K562 (cell line): ENCODE results near the gene MED15. TPM values are rescaled to one million over a fixed set of nuclear protein-coding genes. Genes with fewer than 3 reads are reported as not detected.

Experiments
- EWSR1 ChIP-seq: fragments of 450-650 bp; IDR thresholded peaks from 2 replicates; pipeline ENCODE4 v1.6.1; 2018; ENCODE audit warnings: borderline replicate concordance, mild to moderate bottlenecking, low read depth, moderate library complexity; ENCODE audit not compliant: partially characterized antibody
- IFI16 ChIP-seq: fragments of 250-450 bp; sonication (Bioruptor Pico); IDR thresholded peaks from 2 replicates; pipeline ENCODE4 v2.1.2; 2022; ENCODE audit warnings: mild to moderate bottlenecking, inconsistent platforms
- MED1 ChIP-seq: sonication (generic); formaldehyde crosslinking; IDR thresholded peaks from 2 replicates; pipeline ENCODE4 v1.8.1; 2023; ENCODE audit warnings: missing genetic modification reagents, borderline replicate concordance
- NFATC3 ChIP-seq: fragments of 450-650 bp; IDR thresholded peaks from 2 replicates; pipeline ENCODE4 v1.6.1; 2017; ENCODE audit warnings: mild to moderate bottlenecking
- POLR2G ChIP-seq: fragments of 200-400 bp; formaldehyde crosslinking; IDR thresholded peaks from 2 replicates; pipeline ENCODE4 v1.6.1; 2017; ENCODE audit warnings: low read depth, mild to moderate bottlenecking, antibody characterized with exemption, low read length, moderate library complexity
- SMAD3 ChIP-seq: fragments of 450-650 bp; formaldehyde crosslinking; conservative IDR thresholded peaks from 2 replicates; pipeline ENCODE4 v1.4.0; 2020; ENCODE audit warnings: mild to moderate bottlenecking
- SMARCE1 ChIP-seq: fragments of 450-650 bp; IDR thresholded peaks from 2 replicates; pipeline ENCODE4 v1.7.1; 2016; ENCODE audit warnings: mild to moderate bottlenecking
- THRAP3 ChIP-seq: fragments of 450-650 bp; IDR thresholded peaks from 2 replicates; pipeline ENCODE4 v1.6.1; 2016; ENCODE audit warnings: mild to moderate bottlenecking, inconsistent platforms, borderline replicate concordance
- ZBTB1 ChIP-seq: sonication (generic); formaldehyde crosslinking; IDR thresholded peaks from 2 replicates; pipeline ENCODE4 v1.8.1; 2023; ENCODE audit warnings: missing genetic modification reagents, low read depth, mild to moderate bottlenecking, borderline replicate concordance
- ZNF316 ChIP-seq: fragments of 450-650 bp; IDR thresholded peaks from 2 replicates; pipeline ENCODE4 v1.6.1; 2016
- polyA plus RNA-seq, 8 experiments: library from polyadenylated mRNA; depleted of rRNA in 4 of 8; stranded (reverse) in 5 of 8; unstranded in 3 of 8; fragments of >200 nt; fragmentation: Nextera tagmentation in 2 of 8; fragmentation: Illumina TruSeq in 1 of 8; extraction: Ambion mirVana in 2 of 8; extraction: Trizol in 1 of 8; gene quantifications; 2 replicates each; pipeline versions ENCODE4 v1.2.1 to v1.2.3, GENCODE V29; 2011 to 2014; ENCODE audit warnings: inconsistent platforms in 1 of 8, missing spikeins in 1 of 8
- total RNA-seq, 7 experiments: library from RNA; depleted of rRNA in 6 of 7; stranded (reverse); fragments of >200 nt in 6 of 7; fragmentation: Illumina TruSeq in 2 of 7; extraction: Trizol in 2 of 7; gene quantifications; 2 replicates each; pipeline versions ENCODE4 v1.2.1 to v1.2.3, GENCODE V29; 2011 to 2021; ENCODE audit warnings: low replicate concordance in 1 of 7
- TF ChIP-seq, protein P1 (sequence below): IDR thresholded peaks from 3 replicates; pipeline ENCODE4 v1.6.1; 2011; ENCODE audit warnings: borderline replicate concordance, mild to moderate bottlenecking; ENCODE audit not compliant: insufficient read length, insufficient read depth
- TF ChIP-seq, protein P2 (sequence below): fragments of 450-650 bp; formaldehyde crosslinking; IDR thresholded peaks from 2 replicates; pipeline ENCODE4 v1.4.0; 2020; ENCODE audit warnings: mild to moderate bottlenecking, moderate library complexity
- TF ChIP-seq, protein P3 (sequence below): sonication (generic); formaldehyde crosslinking; IDR thresholded peaks from 2 replicates; pipeline ENCODE4 v1.8.1; 2022; ENCODE audit warnings: missing genetic modification reagents

MED15 gene
- total and polyA plus RNA-seq, 9 of the 15 experiments (the other 6 are each of a cell fraction or from before 2014, with no cell fraction given): 4.0 to 271 (median 60.1) TPM

DNA sequence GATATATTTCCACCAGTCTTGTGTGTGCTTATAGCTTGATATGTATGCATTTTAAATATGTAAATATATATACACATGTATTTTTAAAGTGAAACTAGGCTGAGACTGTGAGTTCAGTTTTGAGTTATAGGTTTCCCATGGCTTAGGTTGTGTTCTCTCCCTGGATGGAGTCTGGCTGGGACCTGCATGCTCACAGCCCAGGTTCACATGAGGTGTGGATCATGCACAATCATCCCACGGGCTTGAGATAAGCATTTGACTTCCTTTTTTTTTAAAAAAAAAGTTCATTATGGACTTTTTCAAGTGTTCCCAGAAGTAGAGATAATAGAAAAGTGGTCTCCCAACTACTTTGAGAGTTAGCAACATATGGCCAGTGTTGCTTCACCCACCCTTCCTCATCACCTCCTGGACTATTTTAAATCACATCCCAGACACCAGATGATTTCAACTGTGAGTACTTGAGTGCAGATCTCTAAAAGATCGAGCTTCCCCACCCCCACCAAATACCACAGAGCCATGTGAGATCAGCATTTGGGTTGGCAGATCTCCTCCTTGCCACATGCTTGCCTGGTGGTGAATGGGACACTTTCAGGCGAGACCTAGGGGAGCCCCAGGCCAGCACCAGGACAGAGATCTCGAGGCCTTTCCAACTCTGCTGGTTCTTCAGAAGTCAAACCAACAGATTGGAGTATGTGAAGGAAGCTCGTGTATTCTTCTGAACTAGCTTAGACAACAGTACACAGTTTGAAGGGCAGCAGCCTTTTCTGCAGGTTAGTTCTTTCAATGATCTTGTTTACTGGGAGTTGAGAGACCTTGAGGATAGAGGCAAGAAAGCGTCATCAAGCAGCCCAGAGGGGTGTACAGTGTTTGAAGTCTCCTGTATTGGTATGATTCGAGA lies 15.9 kb downstream of the MED15 start (continued):
- TF ChIP-seq, protein P1, sequence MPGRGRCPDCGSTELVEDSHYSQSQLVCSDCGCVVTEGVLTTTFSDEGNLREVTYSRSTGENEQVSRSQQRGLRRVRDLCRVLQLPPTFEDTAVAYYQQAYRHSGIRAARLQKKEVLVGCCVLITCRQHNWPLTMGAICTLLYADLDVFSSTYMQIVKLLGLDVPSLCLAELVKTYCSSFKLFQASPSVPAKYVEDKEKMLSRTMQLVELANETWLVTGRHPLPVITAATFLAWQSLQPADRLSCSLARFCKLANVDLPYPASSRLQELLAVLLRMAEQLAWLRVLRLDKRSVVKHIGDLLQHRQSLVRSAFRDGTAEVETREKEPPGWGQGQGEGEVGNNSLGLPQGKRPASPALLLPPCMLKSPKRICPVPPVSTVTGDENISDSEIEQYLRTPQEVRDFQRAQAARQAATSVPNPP: no peak
- no peak for TF ChIP-seq EWSR1
- no peak for TF ChIP-seq MED1 (CRISPR knock-in tag)
- TF ChIP-seq, protein P2, sequence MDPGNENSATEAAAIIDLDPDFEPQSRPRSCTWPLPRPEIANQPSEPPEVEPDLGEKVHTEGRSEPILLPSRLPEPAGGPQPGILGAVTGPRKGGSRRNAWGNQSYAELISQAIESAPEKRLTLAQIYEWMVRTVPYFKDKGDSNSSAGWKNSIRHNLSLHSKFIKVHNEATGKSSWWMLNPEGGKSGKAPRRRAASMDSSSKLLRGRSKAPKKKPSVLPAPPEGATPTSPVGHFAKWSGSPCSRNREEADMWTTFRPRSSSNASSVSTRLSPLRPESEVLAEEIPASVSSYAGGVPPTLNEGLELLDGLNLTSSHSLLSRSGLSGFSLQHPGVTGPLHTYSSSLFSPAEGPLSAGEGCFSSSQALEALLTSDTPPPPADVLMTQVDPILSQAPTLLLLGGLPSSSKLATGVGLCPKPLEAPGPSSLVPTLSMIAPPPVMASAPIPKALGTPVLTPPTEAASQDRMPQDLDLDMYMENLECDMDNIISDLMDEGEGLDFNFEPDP (CRISPR knock-in tag): no peak
- no peak for TF ChIP-seq POLR2G
- TF ChIP-seq THRAP3: no peak
- TF ChIP-seq NFATC3: no peak
- TF ChIP-seq ZNF316: no peak
- TF ChIP-seq, protein P3, sequence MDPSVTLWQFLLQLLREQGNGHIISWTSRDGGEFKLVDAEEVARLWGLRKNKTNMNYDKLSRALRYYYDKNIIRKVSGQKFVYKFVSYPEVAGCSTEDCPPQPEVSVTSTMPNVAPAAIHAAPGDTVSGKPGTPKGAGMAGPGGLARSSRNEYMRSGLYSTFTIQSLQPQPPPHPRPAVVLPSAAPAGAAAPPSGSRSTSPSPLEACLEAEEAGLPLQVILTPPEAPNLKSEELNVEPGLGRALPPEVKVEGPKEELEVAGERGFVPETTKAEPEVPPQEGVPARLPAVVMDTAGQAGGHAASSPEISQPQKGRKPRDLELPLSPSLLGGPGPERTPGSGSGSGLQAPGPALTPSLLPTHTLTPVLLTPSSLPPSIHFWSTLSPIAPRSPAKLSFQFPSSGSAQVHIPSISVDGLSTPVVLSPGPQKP (CRISPR knock-in tag): no peak
- peak; percentile 25; the same call in 1 of the 2 replicates for TF ChIP-seq IFI16 (CRISPR knock-in tag)
- no peak for TF ChIP-seq ZBTB1 (CRISPR knock-in tag)
- peak; percentile 55; the same call in 1 of the 2 replicates for TF ChIP-seq SMAD3 (CRISPR knock-in tag)
- no peak for TF ChIP-seq SMARCE1
